ENCODE measurements around the gene BCL2. TPM values are rescaled to one million over a fixed set of nuclear protein-coding genes. Genes with fewer than 3 reads are reported as not detected.
A peak's percentile ranks its signal among the peaks of the same experiment; 100 is the strongest.

BCL2 gene
- polyA plus RNA-seq, 1 experiment, result 0.35 TPM

DNA sequence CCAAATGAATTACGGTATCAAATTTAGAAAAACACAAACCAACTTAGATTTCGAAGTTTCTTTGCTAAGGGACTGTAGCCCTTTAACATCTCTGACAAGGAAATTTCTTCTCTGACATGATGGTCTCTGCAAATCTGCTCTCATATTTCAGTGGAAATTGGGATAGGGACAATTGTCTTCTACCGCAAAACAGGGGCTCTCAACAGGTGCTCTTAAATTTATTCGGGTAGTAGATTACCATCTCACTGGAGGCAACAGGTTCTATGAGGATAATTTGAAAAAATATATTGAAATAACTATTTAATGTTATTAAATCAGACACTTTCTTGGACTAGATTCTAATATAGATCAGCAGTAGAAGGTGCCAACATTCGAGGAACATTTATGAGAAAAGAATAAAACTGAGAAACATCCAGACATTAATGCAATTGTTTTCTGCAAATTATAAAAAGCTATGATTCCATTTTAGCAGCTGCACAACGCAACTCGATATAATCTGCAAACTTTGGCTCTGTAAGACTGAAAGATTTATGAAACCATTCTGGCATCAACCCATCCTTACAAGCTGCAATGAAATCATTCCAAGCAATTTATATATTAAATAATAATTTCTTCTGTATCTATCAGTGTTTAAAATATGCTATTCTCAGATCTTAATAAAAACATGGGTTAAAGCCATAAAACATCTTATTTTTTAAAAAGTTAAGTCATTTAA, 10.0 kb upstream of the BCL2 start:
- ChIA-PET CTCF (interaction anchor here (0.9 to 3.4 kb wide), 5 partner anchors 11 to 743 kb away, joined by 3 to 22 read pairs (median 5); no protein-coding TSS in a partner anchor), POLR2A (no interaction called here)
- TF ChIP-seq, protein P1, sequence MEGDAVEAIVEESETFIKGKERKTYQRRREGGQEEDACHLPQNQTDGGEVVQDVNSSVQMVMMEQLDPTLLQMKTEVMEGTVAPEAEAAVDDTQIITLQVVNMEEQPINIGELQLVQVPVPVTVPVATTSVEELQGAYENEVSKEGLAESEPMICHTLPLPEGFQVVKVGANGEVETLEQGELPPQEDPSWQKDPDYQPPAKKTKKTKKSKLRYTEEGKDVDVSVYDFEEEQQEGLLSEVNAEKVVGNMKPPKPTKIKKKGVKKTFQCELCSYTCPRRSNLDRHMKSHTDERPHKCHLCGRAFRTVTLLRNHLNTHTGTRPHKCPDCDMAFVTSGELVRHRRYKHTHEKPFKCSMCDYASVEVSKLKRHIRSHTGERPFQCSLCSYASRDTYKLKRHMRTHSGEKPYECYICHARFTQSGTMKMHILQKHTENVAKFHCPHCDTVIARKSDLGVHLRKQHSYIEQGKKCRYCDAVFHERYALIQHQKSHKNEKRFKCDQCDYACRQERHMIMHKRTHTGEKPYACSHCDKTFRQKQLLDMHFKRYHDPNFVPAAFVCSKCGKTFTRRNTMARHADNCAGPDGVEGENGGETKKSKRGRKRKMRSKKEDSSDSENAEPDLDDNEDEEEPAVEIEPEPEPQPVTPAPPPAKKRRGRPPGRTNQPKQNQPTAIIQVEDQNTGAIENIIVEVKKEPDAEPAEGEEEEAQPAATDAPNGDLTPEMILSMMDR (IDR thresholded peaks at IDR 0.05; ENCODE audit: low read depth, low read length), result no peak
- H3K27me3 ChIP-seq (ENCODE audit: control insufficient read depth, insufficient read depth, low read length), result no peaks in the 10 kb centered on the region
- H3K4me3 ChIP-seq (ENCODE audit: low read depth, low read length), result no peak overlapping the region
- no peak overlapping the region for H3K27ac ChIP-seq (ENCODE audit: low read depth, low read length)
- no peak for DNase-seq (ENCODE audit: low read depth, low spot score)
- no peaks in the 10 kb centered on the region for H3K9me3 ChIP-seq (ENCODE audit: control insufficient read depth, insufficient read depth, low read length)

DNA sequence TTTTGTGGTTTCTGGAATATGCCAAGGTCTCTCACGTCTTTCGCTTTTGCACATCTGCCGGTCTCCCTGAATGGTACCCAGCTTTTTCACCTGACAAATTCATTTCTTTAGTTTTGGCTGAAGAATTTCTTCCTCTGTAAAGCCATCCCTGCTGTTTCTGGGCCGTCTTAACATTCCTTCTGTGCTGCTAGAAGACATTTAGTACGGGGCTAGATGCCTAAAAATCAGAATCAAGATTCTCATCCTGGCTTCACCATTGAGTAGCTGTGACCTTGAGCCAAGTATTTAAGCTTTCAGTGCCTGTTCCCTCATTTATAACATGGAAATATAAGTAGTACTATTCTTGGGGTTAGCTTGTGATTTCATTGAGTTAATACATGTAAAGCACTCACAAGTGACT, 6.4 kb upstream of the BCL2 start:
- TF ChIP-seq, protein P1 (IDR thresholded peaks at IDR 0.05; ENCODE audit: low read depth, low read length), result no peak
- POLR2A ChIA-PET, result interaction anchor here (1.3 kb wide), 1 partner anchor 96 kb away, joined by 3 read pairs; the partner anchor contains the start of gene VPS4B
- CTCF ChIA-PET, result interaction anchor here (0.9 to 7.4 kb wide), 6 partner anchors 14 to 742 kb away, joined by 3 to 148 read pairs (median 8); no protein-coding TSS in a partner anchor
- no peak overlapping the region for H3K4me3 ChIP-seq (ENCODE audit: low read depth, low read length)
- no peak overlapping the region for H3K27ac ChIP-seq (ENCODE audit: low read depth, low read length)
- DNase-seq (ENCODE audit: low read depth, low spot score), result no peak
- H3K27me3 ChIP-seq (ENCODE audit: control insufficient read depth, insufficient read depth, low read length), result no peaks in the 10 kb centered on the region
- H3K9me3 ChIP-seq (ENCODE audit: control insufficient read depth, insufficient read depth, low read length), result no peaks in the 10 kb centered on the region

DNA sequence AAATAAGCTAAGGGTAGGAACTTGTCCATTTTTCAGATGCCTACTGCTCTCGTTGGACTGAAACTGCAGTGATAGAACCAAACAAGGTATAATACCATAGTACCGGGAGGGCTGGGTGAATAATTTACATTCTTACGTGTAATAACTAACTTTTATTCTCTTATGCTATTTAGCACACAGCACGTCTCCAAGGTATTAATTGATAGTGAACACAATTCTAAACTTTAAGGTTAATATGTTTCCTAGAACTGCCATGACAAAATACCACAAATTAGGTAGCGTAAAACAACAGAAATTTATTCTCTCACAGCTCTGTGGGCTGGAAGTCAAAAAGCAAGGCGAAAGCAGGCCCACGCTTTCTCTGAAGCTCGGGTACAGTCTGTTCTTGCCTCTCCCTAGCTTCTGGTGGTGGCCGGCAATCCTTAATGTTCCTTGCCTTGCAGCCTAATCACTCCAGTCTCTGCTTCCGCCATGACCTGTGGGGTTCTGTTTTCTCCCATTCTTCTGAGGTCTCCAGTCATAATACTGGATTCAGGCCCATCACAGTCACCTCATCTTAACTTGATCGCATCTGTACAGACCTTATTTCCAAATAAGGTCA, 5.6 kb upstream of the BCL2 start:
- no peaks in the 10 kb centered on the region for H3K27me3 ChIP-seq (ENCODE audit: control insufficient read depth, insufficient read depth, low read length)
- H3K9me3 ChIP-seq (ENCODE audit: control insufficient read depth, insufficient read depth, low read length), result no peaks in the 10 kb centered on the region
- TF ChIP-seq, protein P1 (IDR thresholded peaks at IDR 0.05; ENCODE audit: low read depth, low read length), result no peak
- no peak overlapping the region for H3K27ac ChIP-seq (ENCODE audit: low read depth, low read length)
- POLR2A ChIA-PET, result no interaction called here
- no peak for DNase-seq (ENCODE audit: low read depth, low spot score)
- CTCF ChIA-PET, result interaction anchor here (0.9 to 7.4 kb wide), 7 partner anchors 10 to 309 kb away, joined by 3 to 148 read pairs (median 9); no protein-coding TSS in a partner anchor
- H3K4me3 ChIP-seq (ENCODE audit: low read depth, low read length), result no peak overlapping the region

DNA sequence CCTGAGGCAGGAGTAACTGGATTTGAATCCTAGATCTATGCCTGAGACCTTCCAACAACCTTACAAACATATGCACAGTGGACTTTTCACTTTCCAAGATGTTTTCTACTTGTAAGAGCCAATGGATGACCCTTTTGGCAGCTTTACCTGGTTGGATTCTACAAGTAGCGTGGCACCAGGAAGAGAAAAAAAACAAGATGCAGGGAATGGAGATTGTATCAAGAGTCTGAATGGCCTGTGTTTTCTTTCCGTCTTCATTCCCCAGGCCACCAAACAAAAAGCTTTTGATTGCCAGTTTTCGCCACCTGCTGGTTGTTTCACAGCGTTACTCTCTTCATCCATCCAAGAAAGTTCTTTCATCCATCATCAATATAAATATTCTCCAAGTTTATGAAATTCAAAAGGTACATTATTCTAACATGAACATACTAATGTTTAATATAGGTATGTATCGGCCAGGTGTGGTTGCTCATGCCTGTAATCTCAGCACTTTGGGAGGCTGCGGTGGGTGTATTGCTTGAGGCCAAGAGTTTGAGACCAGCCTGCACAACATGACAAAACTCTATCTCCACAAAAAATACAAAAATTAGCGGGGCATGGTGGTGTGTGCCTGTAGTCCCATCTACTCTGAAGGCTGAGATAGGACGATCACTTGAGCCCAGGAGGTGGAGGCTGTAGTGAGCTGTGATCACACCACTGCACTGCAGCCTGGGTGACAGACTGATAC, 3.5 kb upstream of the BCL2 start:
- Histone ChIP-seq H3K27me3 (ENCODE audit: control insufficient read depth, insufficient read depth, low read length) (peaks cover 10% of the 10 kb centered on the region), H3K4me3 (ENCODE audit: low read depth, low read length) (no peak overlapping the region), H3K27ac (ENCODE audit: low read depth, low read length) (no peak overlapping the region), H3K9me3 (ENCODE audit: control insufficient read depth, insufficient read depth, low read length) (no peaks in the 10 kb centered on the region)
- POLR2A ChIA-PET, result interaction anchor here (0.6 kb wide), 1 partner anchor 307 kb away, joined by 4 read pairs; no protein-coding TSS in a partner anchor
- CTCF ChIA-PET, result interaction anchor here (0.5 to 7.4 kb wide), 34 partner anchors 8 to 915 kb away, joined by 3 to 148 read pairs (median 4); no protein-coding TSS in a partner anchor
- DNase-seq (ENCODE audit: low read depth, low spot score), result peak; percentile 42
- TF ChIP-seq, protein P1 (IDR thresholded peaks at IDR 0.05; ENCODE audit: low read depth, low read length), result peak; percentile 82

Data from AG04450 (cell line).